A549 (cell line): ENCODE results near the gene POLDIP3. TPM values are rescaled to one million over a fixed set of nuclear protein-coding genes. Genes with fewer than 3 reads are reported as not detected.

Source experiments
- ATAC-seq, 2 experiments: fragments of 200-7000 bp in 1 of 2; fragments of >200 bp in 1 of 2; cut with Nextera tagmentation in 1 of 2; cut with Tn5 transposase in 1 of 2; 3 replicates each; pipeline versions ENCODE4 v1.8.0 to v1.9.1; 2018 to 2020; ENCODE audit warnings: mild to moderate bottlenecking in 1 of 2, moderate library complexity in 1 of 2
- CTCF ChIA-PET: fragments of 300-600 bp; sonication (Branson Sonifier 250); formaldehyde crosslinking; extraction: SDS; loops from one replicate; lab custom pipeline; 2021; ENCODE audit warnings: antibody characterized with exemption, inconsistent platforms; lab: Yijun Ruan, JAX
- POLR2A ChIA-PET: fragments of 350-600 bp; formaldehyde crosslinking; extraction: SDS; loops from one replicate; lab custom pipeline; 2021; ENCODE audit warnings: antibody characterized with exemption, inconsistent platforms; lab: Yijun Ruan, JAX
- DNase-seq, 2 experiments: peaks; one replicate each; pipeline versions ENCODE4 v3.0.0 to v3.0.0-alpha.2; 2011 to 2016; ENCODE audit warnings: low read depth in 1 of 2, low spot score in 1 of 2
- FAIRE-seq: peaks from 2 replicates; lab custom pipeline; 2011; peaks lifted over from hg19 to GRCh38; lab: Jason Lieb, UNC
- H3K27ac ChIP-seq, 2 experiments: fragments of >200 bp; sonication (Bioruptor Twin); formaldehyde crosslinking; 3 replicates each; pipeline ENCODE4 v1.5.1; 2016 to 2017
- H3K4me1 ChIP-seq: fragments of >200 bp; sonication (Bioruptor Twin); formaldehyde crosslinking; 3 replicates; pipeline ENCODE4 v1.6.1; 2016
- H3K4me2 ChIP-seq: fragments of >200 bp; sonication (Bioruptor Twin); formaldehyde crosslinking; 3 replicates; pipeline ENCODE4 v1.6.1; 2016
- H3K4me3 ChIP-seq: fragments of >200 bp; sonication (Bioruptor Twin); formaldehyde crosslinking; 3 replicates; pipeline ENCODE4 v1.5.1; 2016
- H3K9me3 ChIP-seq: fragments of >200 bp; sonication (Bioruptor Twin); formaldehyde crosslinking; 3 replicates; pipeline ENCODE4 v1.6.1; 2016
- CBX8 ChIP-seq: fragments of 200-600 bp; sonication (generic); IDR thresholded peaks from 2 replicates; pipeline ENCODE4 v1.6.1; 2016
- CHD2 ChIP-seq: fragments of 150-350 bp; IDR thresholded peaks from 2 replicates; pipeline ENCODE4 v1.6.1; 2014; ENCODE audit warnings: low read length; ENCODE audit not compliant: partially characterized antibody
- CTCF ChIP-seq: fragments of >200 bp; sonication (Bioruptor Twin); formaldehyde crosslinking; IDR thresholded peaks from 3 replicates; pipeline ENCODE4 v1.5.1; 2016
- E2F6 ChIP-seq: IDR thresholded peaks from 2 replicates; pipeline ENCODE4 v1.6.1; 2012; ENCODE audit warnings: low read depth, borderline replicate concordance
- EP300 ChIP-seq, 2 experiments: fragments of >200 bp; sonication (Bioruptor Twin); formaldehyde crosslinking; IDR thresholded peaks; 2 replicates in 1 of 2; 3 replicates in 1 of 2; pipeline ENCODE4 v1.6.1; 2016 to 2017
- FOSB ChIP-seq: fragments of 250-450 bp; sonication (Bioruptor Pico); IDR thresholded peaks from 2 replicates; pipeline ENCODE4 v1.5.0; 2020; ENCODE audit warnings: mild to moderate bottlenecking, moderate library complexity
- HDAC2 ChIP-seq: fragments of 200-600 bp; sonication (generic); IDR thresholded peaks from 2 replicates; pipeline ENCODE4 v1.6.1; 2016
- HEYL ChIP-seq: fragments of 250-450 bp; sonication (Bioruptor Pico); IDR thresholded peaks from 2 replicates; pipeline ENCODE4 v1.8.0; 2021; ENCODE audit warnings: mild to moderate bottlenecking, moderate library complexity
- HMGXB4 ChIP-seq: fragments of 250-450 bp; sonication (Bioruptor Pico); IDR thresholded peaks from 2 replicates; pipeline ENCODE4 v1.5.0; 2021; ENCODE audit warnings: mild to moderate bottlenecking, moderate library complexity, borderline replicate concordance
- HOXA7 ChIP-seq: fragments of 250-450 bp; sonication (Bioruptor Pico); IDR thresholded peaks from 2 replicates; pipeline ENCODE4 v1.5.0; 2020; ENCODE audit warnings: mild to moderate bottlenecking, moderate library complexity
- KDM1A ChIP-seq: fragments of 200-600 bp; sonication (generic); IDR thresholded peaks from 2 replicates; pipeline ENCODE4 v1.6.1; 2016; ENCODE audit warnings: low read depth, mild to moderate bottlenecking
- MAFK ChIP-seq: fragments of 450-650 bp; IDR thresholded peaks from 2 replicates; pipeline ENCODE4 v1.6.1; 2014; ENCODE audit not compliant: partially characterized antibody
- MAX ChIP-seq: IDR thresholded peaks from 2 replicates; pipeline ENCODE4 v1.6.1; 2012
- MAZ ChIP-seq: fragments of 150-350 bp; IDR thresholded peaks from 2 replicates; pipeline ENCODE4 v1.6.1; 2014; ENCODE audit warnings: antibody characterized with exemption, low read depth, low read length, borderline replicate concordance
- NFE2L2 ChIP-seq: fragments of 150-350 bp; conservative IDR thresholded peaks from 2 replicates; pipeline ENCODE4 v1.6.1; 2014; ENCODE audit warnings: low read length
- NPAS2 ChIP-seq: fragments of 250-450 bp; sonication (Bioruptor Pico); IDR thresholded peaks from 2 replicates; pipeline ENCODE4 v1.8.0; 2022; ENCODE audit warnings: mild to moderate bottlenecking, moderate library complexity, borderline replicate concordance
- NR3C1 ChIP-seq: fragments of >200 bp; sonication (Bioruptor Twin); formaldehyde crosslinking; IDR thresholded peaks from 3 replicates; pipeline ENCODE4 v1.6.1; 2017
- PBX3 ChIP-seq: IDR thresholded peaks from 2 replicates; pipeline ENCODE4 v1.6.1; 2012
- POLR2A ChIP-seq: IDR thresholded peaks from 2 replicates; pipeline ENCODE4 v1.6.1; 2012; ENCODE audit warnings: mild to moderate bottlenecking, low read length
- RARB ChIP-seq: fragments of 250-450 bp; sonication (Bioruptor Pico); IDR thresholded peaks from 2 replicates; pipeline ENCODE4 v1.8.0; 2021; ENCODE audit warnings: mild to moderate bottlenecking, moderate library complexity
- REST ChIP-seq: fragments of 200-600 bp; sonication (generic); IDR thresholded peaks from 2 replicates; pipeline ENCODE4 v1.6.1; 2016; ENCODE audit warnings: antibody characterized with exemption, mild to moderate bottlenecking, moderate library complexity
- USF2 ChIP-seq: fragments of 450-650 bp; IDR thresholded peaks from 2 replicates; pipeline ENCODE4 v1.6.1; 2014; ENCODE audit warnings: antibody characterized with exemption
- ZNF302 ChIP-seq: fragments of 250-450 bp; sonication (Bioruptor Pico); IDR thresholded peaks from 2 replicates; pipeline ENCODE4 v1.9.0; 2021; ENCODE audit warnings: inconsistent platforms, mild to moderate bottlenecking, moderate library complexity
- ZSCAN20 ChIP-seq: fragments of 250-450 bp; sonication (Bioruptor Pico); IDR thresholded peaks from 2 replicates; pipeline ENCODE4 v1.8.0; 2022; ENCODE audit warnings: mild to moderate bottlenecking, moderate library complexity
- WGBS: methylation state at CpG from one replicate; pipeline ENCODE4 v1.1.6; 2017; ENCODE audit errors: missing lambda C conversion rate; 5-methylcytosine and 5-hydroxymethylcytosine counted together
- polyA plus RNA-seq, 4 experiments: library from polyadenylated mRNA; depleted of rRNA in 3 of 4; stranded (reverse); fragments of >200 nt; fragmentation: RNase III in 1 of 4; extraction: RNeasy Plus Mini Kit Qiagen cat#74134 plus additional on column Dnase treatment in 1 of 4; gene quantifications; 2 replicates in 3 of 4; 3 replicates in 1 of 4; pipeline ENCODE4 v1.2.3, GENCODE V29; 2011 to 2017

The POLDIP3 gene
- polyA plus RNA-seq, 2 of the 4 experiments (the other 2 are of a cell fraction): 31.5 to 31.8 TPM

- Histone ChIP-seq H3K4me3 (no peak overlapping the region), H3K4me1 (peaks cover 11% of the 10 kb centered on the region), H3K4me2 (no peak overlapping the region), H3K27ac (no peak overlapping the region), H3K9me3 (no peaks in the 10 kb centered on the region)
- ChIA-PET POLR2A (no interaction called here), CTCF (no interaction called here)
- DNase-seq (no peak), ATAC-seq (no peak), FAIRE-seq (no peak)
- WGBS: 78% methylated on average over 3 of the region's 3 CpGs
- TF ChIP-seq NFE2L2 (no peak), FOSB (CRISPR knock-in tag) (no peak), HOXA7 (CRISPR knock-in tag) (no peak), MAZ (no peak), MAX (no peak), HEYL (CRISPR knock-in tag) (no peak), E2F6 (no peak), ZSCAN20 (CRISPR knock-in tag) (no peak), ZNF302 (CRISPR knock-in tag) (no peak), EP300 (IDR thresholded peaks at IDR 0.05) (no peak), USF2 (no peak), RARB (CRISPR knock-in tag) (no peak), NPAS2 (CRISPR knock-in tag) (no peak), REST (no peak), KDM1A (no peak), PBX3 (no peak), POLR2A (no peak), NR3C1 (no peak), MAFK (no peak), CBX8 (no peak)
Measured at GRCh38 chr22:42604403-42604802, 10.3 kb downstream of the POLDIP3 start.

GRCh38 chr22:42603427-42603826 is 11.3 kb downstream of the POLDIP3 start:
- ATAC-seq: no peak
- ChIA-PET POLR2A (no interaction called here), CTCF (interaction anchor here (0.6 kb wide), 1 partner anchor 9 kb away, joined by 3 read pairs; no protein-coding TSS in a partner anchor)
- no peak for TF ChIP-seq KDM1A
- TF ChIP-seq HDAC2: no peak
- TF ChIP-seq E2F6: no peak
- no peak for TF ChIP-seq CHD2
- no peak for TF ChIP-seq CTCF
- no peak for TF ChIP-seq HMGXB4 (CRISPR knock-in tag)

More at GRCh38 chr22:42603427-42603826, 11.3 kb downstream of the POLDIP3 start:
- H3K4me3 ChIP-seq: no peak overlapping the region
- H3K4me2 ChIP-seq: no peak overlapping the region
- no peaks in the 10 kb centered on the region for H3K9me3 ChIP-seq
- H3K27ac ChIP-seq: no peak overlapping the region
- 98% methylated on average over 2 of the region's 2 CpGs for WGBS
- peaks cover 1% of the 10 kb centered on the region; the same call in 1 of the 3 replicates for H3K4me1 ChIP-seq
- no peak for DNase-seq
- FAIRE-seq: no peak
